Endothelial cell of umbilical vein (primary cell): Measurements from ENCODE around the gene WHRN. TPM values are rescaled to one million over a fixed set of nuclear protein-coding genes. Genes with fewer than 3 reads are reported as not detected.

ENCODE experiments used
- BruUV-seq: library from RNA; stranded (reverse); fragments of 400-500 nt; replicated peaks from 2 replicates; lab custom pipeline; 2021; lab: Mats Ljungman, UMichigan
- CTCF ChIA-PET: fragments of 300-600, 350-600 bp; sonication (Branson Sonifier 250); formaldehyde crosslinking; loops from one replicate; lab custom pipeline; 2021; ENCODE audit warnings: antibody characterized with exemption, inconsistent platforms; lab: Charles Lee
- POLR2A ChIA-PET: fragments of 300-600, 350-600 bp; sonication (Branson Sonifier 250); formaldehyde crosslinking; loops from one replicate; lab custom pipeline; 2021; ENCODE audit warnings: antibody characterized with exemption, inconsistent platforms; lab: Charles Lee
- DNase-seq: peaks from one replicate; pipeline ENCODE4 v3.0.0-alpha.2; 2011; ENCODE audit warnings: low read depth, low spot score
- FAIRE-seq: peaks from 2 replicates; lab custom pipeline; 2011; peaks lifted over from hg19 to GRCh38; lab: Jason Lieb, UNC
- H2AFZ ChIP-seq: 2 replicates; pipeline ENCODE4 v1.6.0; 2012; ENCODE audit warnings: low read depth, low read length, control low read depth, inconsistent platforms
- H3K27ac ChIP-seq: 2 replicates; pipeline ENCODE4 v1.5.1; 2011; ENCODE audit warnings: low read depth, mild to moderate bottlenecking, control low read depth, low read length, moderate library complexity; ENCODE audit not compliant: insufficient read depth
- H3K27me3 ChIP-seq, 2 experiments: 2 replicates each; pipeline versions ENCODE4 v1.6.0 to v1.6.1; 2011; ENCODE audit warnings: low read length in 2 of 2, mixed read lengths in 1 of 2; ENCODE audit not compliant: control insufficient read depth in 2 of 2, insufficient read depth in 2 of 2
- H3K36me3 ChIP-seq, 2 experiments: 2 replicates in 1 of 2; 3 replicates in 1 of 2; pipeline ENCODE4 v1.5.1; 2011; ENCODE audit warnings: low read length in 2 of 2, mild to moderate bottlenecking in 1 of 2, moderate library complexity in 1 of 2; ENCODE audit not compliant: control insufficient read depth in 2 of 2, insufficient read depth in 2 of 2; ENCODE audit errors: extremely low read depth in 1 of 2
- H3K4me1 ChIP-seq: 3 replicates; pipeline ENCODE4 v1.5.1; 2011; ENCODE audit warnings: mild to moderate bottlenecking, low read length; ENCODE audit not compliant: control insufficient read depth, insufficient read depth; ENCODE audit errors: extremely low read depth
- H3K4me2 ChIP-seq: 2 replicates; pipeline ENCODE4 v1.6.1; 2011; ENCODE audit warnings: low read length, control low read depth, mixed read lengths; ENCODE audit not compliant: insufficient read depth
- H3K4me3 ChIP-seq, 3 experiments: fragments of 200-600 bp in 1 of 3; sonication (generic), shearing (Covaris generic) in 1 of 3; replicated peaks in 1 of 3; 2 replicates each; pipeline ENCODE4 v1.5.1; 2011 to 2016; ENCODE audit warnings: control low read depth in 3 of 3, low read length in 3 of 3, mild to moderate bottlenecking in 2 of 3, inconsistent platforms in 1 of 3, low read depth in 1 of 3, moderate library complexity in 1 of 3; ENCODE audit not compliant: insufficient read depth in 1 of 3
- H3K79me2 ChIP-seq: 2 replicates; pipeline ENCODE4 v1.6.0; 2012; ENCODE audit warnings: low read length, inconsistent platforms; ENCODE audit not compliant: control insufficient read depth, insufficient read depth
- H3K9ac ChIP-seq: replicated peaks from 2 replicates; pipeline ENCODE3; 2011; ENCODE audit warnings: low read length, control low read depth; ENCODE audit not compliant: insufficient read depth; ENCODE audit errors: extremely low read depth
- H3K9me1 ChIP-seq: replicated peaks from 3 replicates; pipeline ENCODE4 v1.6.0; 2011; ENCODE audit warnings: mild to moderate bottlenecking, low read length; ENCODE audit not compliant: control insufficient read depth, insufficient read depth; ENCODE audit errors: extremely low read depth
- H3K9me3 ChIP-seq: replicated peaks from 2 replicates; pipeline ENCODE4 v1.5.1; 2012; ENCODE audit warnings: low read length, inconsistent platforms; ENCODE audit not compliant: control insufficient read depth, insufficient read depth
- H4K20me1 ChIP-seq: replicated peaks from 2 replicates; pipeline ENCODE3; 2011; ENCODE audit warnings: mild to moderate bottlenecking, low read length; ENCODE audit not compliant: control insufficient read depth, insufficient read depth; ENCODE audit errors: extremely low read depth
- EZH2 ChIP-seq: IDR thresholded peaks from 2 replicates; pipeline ENCODE4 v1.6.1; 2012; ENCODE audit warnings: borderline replicate concordance, low read depth, mild to moderate bottlenecking, moderate library complexity, low read length, inconsistent platforms; ENCODE audit not compliant: severe bottlenecking
- FOS ChIP-seq: IDR thresholded peaks from 2 replicates; pipeline ENCODE4 v1.6.1; 2011; ENCODE audit warnings: mild to moderate bottlenecking, low read length, moderate library complexity, borderline replicate concordance; ENCODE audit not compliant: insufficient read depth
- GATA2 ChIP-seq: IDR thresholded peaks from 2 replicates; pipeline ENCODE4 v1.7.0; 2011; ENCODE audit warnings: low read depth, mild to moderate bottlenecking, moderate library complexity, mixed read lengths, low read length; ENCODE audit not compliant: insufficient read length, insufficient read depth
- JUN ChIP-seq: IDR thresholded peaks from 2 replicates; pipeline ENCODE4 v1.6.1; 2011; ENCODE audit warnings: borderline replicate concordance, low read depth; ENCODE audit not compliant: insufficient read length, insufficient read depth
- MYC ChIP-seq: IDR thresholded peaks from one replicate; pipeline ENCODE4 v1.6.1; 2011; ENCODE audit warnings: mild to moderate bottlenecking, low read depth, low read length
- POLR2A ChIP-seq: IDR thresholded peaks from 2 replicates; pipeline ENCODE4 v1.6.1; 2012; ENCODE audit warnings: low read depth, mild to moderate bottlenecking, control low read depth, low read length
- POLR2AphosphoS5 ChIP-seq: IDR thresholded peaks from 2 replicates; pipeline ENCODE4 v1.6.1; 2012; ENCODE audit warnings: low read depth, mild to moderate bottlenecking, control low read depth, low read length, moderate library complexity; ENCODE audit not compliant: insufficient read depth
- dilution Hi-C: fragments of 300-500 bp; cut with MboI; formaldehyde crosslinking; loops from one replicate; pipeline ENCODE4 v1.15.0; 2019; ENCODE audit warnings: low sequenced_read_pairs; ENCODE audit not compliant: extremely low pct_ligation_motif_present
- intact Hi-C: fragments of 100-400 bp; cut with micrococcal nuclease; formaldehyde crosslinking; loops from one replicate; pipeline ENCODE4 v1.10.0; 2022
- polyA plus RNA-seq, 4 experiments: library from polyadenylated mRNA; depleted of rRNA in 3 of 4; stranded (reverse) in 3 of 4; unstranded in 1 of 4; fragments of >200 nt; gene quantifications; 2 replicates each; pipeline versions ENCODE4 v1.2.1 to v1.2.3, GENCODE V29; 2011 to 2012; ENCODE audit warnings: missing spikeins in 1 of 4
- total RNA-seq: library from RNA; stranded (reverse); gene quantifications from 2 replicates; pipeline ENCODE4 v1.2.3, GENCODE V29; 2021
- TF ChIP-seq, protein P1 (sequence below): IDR thresholded peaks from 2 replicates; pipeline ENCODE4 v1.6.1; 2011; ENCODE audit not compliant: insufficient read depth, insufficient read length
- TF ChIP-seq, protein P2 (sequence below), 2 donors: IDR thresholded peaks; 1 replicate in 1 of 2; 2 replicates in 1 of 2; pipeline ENCODE4 v1.5.1; 2011; ENCODE audit warnings: low read length in 2 of 2, mild to moderate bottlenecking in 2 of 2, moderate library complexity in 2 of 2, control low read depth in 1 of 2, inconsistent platforms in 1 of 2, low read depth in 1 of 2; ENCODE audit not compliant: insufficient read depth in 1 of 2; ENCODE audit errors: extremely low read depth in 1 of 2

WHRN gene
- total and polyA plus RNA-seq, 2 donors (not counting 3 experiments of a cell fraction or from before 2014, with no cell fraction given) = 0.35 to 0.69 TPM

DNA sequence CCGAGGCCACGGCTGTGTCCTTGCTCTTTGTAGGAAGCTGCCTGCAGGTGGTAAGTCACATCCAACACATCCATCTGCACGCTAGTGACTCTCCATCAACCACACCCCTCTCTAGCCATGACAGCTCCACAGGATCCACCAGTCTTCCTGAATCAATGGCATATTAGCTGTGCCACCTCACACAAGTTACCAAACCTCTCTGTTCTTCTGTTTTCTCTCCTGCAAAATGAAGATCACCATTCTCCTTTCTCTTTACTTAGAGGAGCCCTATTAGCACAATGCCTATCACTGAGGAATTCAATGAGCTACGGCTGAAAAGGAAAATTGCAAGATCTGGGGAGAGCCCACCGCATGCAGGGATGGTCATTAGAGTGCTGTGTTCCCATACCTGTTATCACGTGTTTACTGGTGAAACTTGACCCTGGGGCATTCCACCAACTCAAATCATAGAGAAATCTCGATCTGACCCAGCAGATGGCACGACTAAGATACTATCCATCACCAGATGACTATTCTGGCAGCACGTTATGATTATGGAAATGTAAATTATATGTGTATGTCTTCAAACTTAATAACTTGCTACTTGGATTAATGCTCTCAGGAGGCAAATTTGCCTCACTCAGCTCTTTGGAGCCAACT, 20.9 kb downstream of the WHRN start:
- ChIA-PET CTCF (interaction anchor here (1.3 to 7.1 kb wide), 5 partner anchors 9 to 530 kb away, joined by 3 to 133 read pairs (median 4); no protein-coding TSS in a partner anchor), POLR2A (no interaction called here)
- no peaks in the 10 kb centered on the region for H3K9me1 ChIP-seq
- H4K20me1 ChIP-seq = no peaks in the 10 kb centered on the region
- H3K9ac ChIP-seq = no peak overlapping the region
- H3K4me3 ChIP-seq = no peak overlapping the region
- H3K4me2 ChIP-seq = no peak overlapping the region
- BruUV-seq = no TSS peak
- no peaks in the 10 kb centered on the region for H3K27me3 ChIP-seq
- no peaks in the 10 kb centered on the region for H3K4me1 ChIP-seq
- H3K9me3 ChIP-seq = no peaks in the 10 kb centered on the region
- no peaks in the 10 kb centered on the region for H3K79me2 ChIP-seq
- H3K27ac ChIP-seq = no peak overlapping the region
- FAIRE-seq (no peak), DNase-seq (no peak)
- no peaks in the 10 kb centered on the region for H3K36me3 ChIP-seq
- dilution Hi-C loops = no loop called here
- intact Hi-C loops = no loop called here
- H2AFZ ChIP-seq = no peak overlapping the region
- TF ChIP-seq, protein P1, sequence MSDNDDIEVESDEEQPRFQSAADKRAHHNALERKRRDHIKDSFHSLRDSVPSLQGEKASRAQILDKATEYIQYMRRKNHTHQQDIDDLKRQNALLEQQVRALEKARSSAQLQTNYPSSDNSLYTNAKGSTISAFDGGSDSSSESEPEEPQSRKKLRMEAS = no peak
- TF ChIP-seq GATA2 (no peak), POLR2AphosphoS5 (no peak), MYC (no peak), POLR2A (no peak), FOS (no peak), JUN (no peak), EZH2 (no peak)
- TF ChIP-seq, protein P2, sequence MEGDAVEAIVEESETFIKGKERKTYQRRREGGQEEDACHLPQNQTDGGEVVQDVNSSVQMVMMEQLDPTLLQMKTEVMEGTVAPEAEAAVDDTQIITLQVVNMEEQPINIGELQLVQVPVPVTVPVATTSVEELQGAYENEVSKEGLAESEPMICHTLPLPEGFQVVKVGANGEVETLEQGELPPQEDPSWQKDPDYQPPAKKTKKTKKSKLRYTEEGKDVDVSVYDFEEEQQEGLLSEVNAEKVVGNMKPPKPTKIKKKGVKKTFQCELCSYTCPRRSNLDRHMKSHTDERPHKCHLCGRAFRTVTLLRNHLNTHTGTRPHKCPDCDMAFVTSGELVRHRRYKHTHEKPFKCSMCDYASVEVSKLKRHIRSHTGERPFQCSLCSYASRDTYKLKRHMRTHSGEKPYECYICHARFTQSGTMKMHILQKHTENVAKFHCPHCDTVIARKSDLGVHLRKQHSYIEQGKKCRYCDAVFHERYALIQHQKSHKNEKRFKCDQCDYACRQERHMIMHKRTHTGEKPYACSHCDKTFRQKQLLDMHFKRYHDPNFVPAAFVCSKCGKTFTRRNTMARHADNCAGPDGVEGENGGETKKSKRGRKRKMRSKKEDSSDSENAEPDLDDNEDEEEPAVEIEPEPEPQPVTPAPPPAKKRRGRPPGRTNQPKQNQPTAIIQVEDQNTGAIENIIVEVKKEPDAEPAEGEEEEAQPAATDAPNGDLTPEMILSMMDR (IDR thresholded peaks at IDR 0.05; ENCODE audit: extremely low read depth in 1 of 2, insufficient read depth in 1 of 2, low read depth in 1 of 2, low read length in 2 of 2) = no peak
